Gastroesophageal sphincter (tissue), 3 donors: Measurements from ENCODE around the gene PARN.

Experiments
- CTCF ChIP-seq, 4 experiments: fragments of 200-600 bp in 2 of 4; fragments of 450-650 bp in 2 of 4; sonication (generic) in 1 of 4; IDR thresholded peaks; one replicate each; pipeline ENCODE4 v1.5.1; 2017 to 2019; ENCODE audit warnings: antibody characterized with exemption in 4 of 4, mild to moderate bottlenecking in 2 of 4, moderate library complexity in 2 of 4
- EP300 ChIP-seq: sonication (generic); formaldehyde crosslinking; IDR thresholded peaks from one replicate; pipeline ENCODE4 v1.6.1; 2017; ENCODE audit warnings: antibody characterized with exemption, mild to moderate bottlenecking
- POLR2A ChIP-seq, 2 donors: fragments of 450-650 bp; IDR thresholded peaks; one replicate each; pipeline ENCODE4 v1.6.1; 2017; ENCODE audit warnings: antibody characterized with exemption in 2 of 2, mild to moderate bottlenecking in 2 of 2, moderate library complexity in 1 of 2
- POLR2AphosphoS5 ChIP-seq: sonication (generic); formaldehyde crosslinking; IDR thresholded peaks from one replicate; pipeline ENCODE4 v1.6.1; 2017; ENCODE audit warnings: antibody characterized with exemption

DNA sequence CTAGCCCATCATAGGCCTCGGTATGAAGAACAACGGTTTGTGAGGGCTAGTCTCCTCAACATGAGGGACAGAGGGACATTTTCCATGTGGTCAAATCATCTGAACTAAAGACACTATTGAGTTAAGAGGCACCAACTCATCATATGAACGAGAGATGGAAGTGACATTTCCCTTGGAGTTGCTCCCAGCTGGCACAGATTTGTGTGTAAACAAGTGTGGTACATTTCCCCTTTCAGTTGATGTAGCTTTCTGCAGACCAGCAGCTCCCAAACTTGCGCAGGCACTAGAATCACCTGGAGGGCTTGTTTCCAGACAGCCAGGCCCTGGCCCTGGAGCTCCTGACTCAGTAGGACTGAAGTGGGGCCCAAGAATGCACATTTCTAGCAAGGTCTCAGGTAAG, 205.5 kb downstream of the PARN start:
- TF ChIP-seq CTCF (IDR thresholded peaks at IDR 0.05) (no peak), POLR2AphosphoS5 (no peak), POLR2A (IDR thresholded peaks at IDR 0.05) (no peak), EP300 (no peak)
